SJSA1 (cell line): Measurements from ENCODE around the gene OR11L1. TPM values are rescaled to one million over a fixed set of nuclear protein-coding genes. Genes with fewer than 3 reads are reported as not detected.

Source experiments
- DNase-seq, 2 experiments: peaks; one replicate each; pipeline ENCODE4 v3.0.0-alpha.2; 2015 to 2020; ENCODE audit warnings: low spot score in 2 of 2, low read depth in 1 of 2
- H3K27ac ChIP-seq: fragments of 250-450 bp; sonication (Bioruptor Pico); 2 replicates; pipeline ENCODE4 v1.5.1; 2020; ENCODE audit warnings: mild to moderate bottlenecking, moderate library complexity
- H3K27me3 ChIP-seq: fragments of 250-450 bp; sonication (Bioruptor Pico); replicated peaks from 2 replicates; pipeline ENCODE4 v1.5.1; 2020; ENCODE audit warnings: mild to moderate bottlenecking, moderate library complexity
- H3K36me3 ChIP-seq: fragments of 250-450 bp; sonication (Bioruptor Pico); 2 replicates; pipeline ENCODE4 v1.5.1; 2020; ENCODE audit warnings: mild to moderate bottlenecking
- H3K4me1 ChIP-seq: fragments of 250-450 bp; sonication (Bioruptor Pico); replicated peaks from 2 replicates; pipeline ENCODE4 v1.6.1; 2021; ENCODE audit warnings: mild to moderate bottlenecking
- H3K4me3 ChIP-seq: fragments of 250-450 bp; sonication (Bioruptor Pico); 2 replicates; pipeline ENCODE4 v1.5.1; 2020; ENCODE audit warnings: mild to moderate bottlenecking
- H3K9me3 ChIP-seq: fragments of 250-450 bp; sonication (Bioruptor Pico); replicated peaks from 2 replicates; pipeline ENCODE4 v1.5.1; 2020; ENCODE audit warnings: mild to moderate bottlenecking
- total RNA-seq: library from RNA; depleted of rRNA; stranded (reverse); fragments of >200 nt; shearing (Covaris generic); gene quantifications from 2 replicates; pipeline ENCODE4 v1.2.3, GENCODE V29; 2014; rRNA removed

The OR11L1 gene
- total RNA-seq, 1 experiment from 2014 or later = not detected

DNA sequence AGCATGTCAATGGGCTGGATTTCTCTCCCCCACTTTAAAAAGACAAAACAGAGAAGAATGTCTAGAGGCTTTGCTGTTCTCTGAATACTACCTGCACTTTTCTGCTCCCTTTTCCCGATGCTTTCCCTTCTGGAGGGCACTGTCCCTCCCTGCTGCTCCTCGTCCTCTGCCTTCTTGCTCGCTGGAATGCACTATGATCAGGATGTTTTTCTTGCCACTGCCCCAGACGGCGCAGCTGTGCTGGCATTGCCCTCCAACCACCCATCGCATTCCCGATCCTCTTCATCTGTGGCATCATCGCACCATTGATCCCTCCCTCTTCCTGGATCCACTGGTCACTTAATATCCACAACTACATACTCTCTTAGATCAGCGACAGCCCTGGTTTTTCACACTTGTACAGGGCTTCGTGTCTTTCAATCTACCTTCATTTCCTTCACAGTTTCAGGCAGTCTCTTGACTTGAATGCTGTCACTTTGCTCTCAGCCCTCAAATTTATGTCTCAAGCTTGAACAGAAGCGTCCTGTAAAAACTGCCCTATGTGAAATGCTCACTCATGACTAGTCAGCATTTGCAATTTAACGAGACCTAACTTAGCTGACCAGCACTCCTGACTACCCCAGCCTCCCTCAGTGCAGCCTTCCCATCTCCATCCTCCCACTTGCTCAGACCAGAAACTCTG is 3.5 kb upstream of the OR11L1 start:
- Histone ChIP-seq H3K9me3 (peaks cover 7% of the 10 kb centered on the region; the same call in 1 of the 2 replicates), H3K27me3 (no peaks in the 10 kb centered on the region), H3K4me3 (no peak overlapping the region), H3K36me3 (no peaks in the 10 kb centered on the region), H3K4me1 (no peaks in the 10 kb centered on the region), H3K27ac (no peak overlapping the region)
- DNase-seq = no peak

DNA sequence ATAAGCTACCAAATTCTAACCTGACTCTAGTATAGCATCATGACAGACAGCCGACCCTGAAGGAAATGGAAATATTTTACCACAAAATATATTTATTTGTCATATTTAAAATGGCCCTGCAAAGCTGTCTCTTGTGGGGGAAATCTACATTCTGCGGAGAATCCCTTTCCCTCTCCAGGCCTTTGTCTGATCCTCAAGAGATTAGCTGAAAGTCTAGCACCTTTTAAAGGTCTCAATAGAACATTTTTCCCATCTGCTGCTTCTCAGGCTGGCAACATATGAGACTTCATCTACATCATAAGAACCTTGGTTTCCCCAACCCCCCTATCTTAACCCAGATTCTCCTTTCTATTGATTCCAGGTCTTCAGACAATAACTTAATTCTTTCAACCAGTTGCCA is 1.7 kb upstream of the OR11L1 start:
- no peaks in the 10 kb centered on the region for H3K4me1 ChIP-seq
- H3K27ac ChIP-seq = no peak overlapping the region
- no peaks in the 10 kb centered on the region for H3K27me3 ChIP-seq
- no peaks in the 10 kb centered on the region for H3K36me3 ChIP-seq
- DNase-seq = no peak
- H3K9me3 ChIP-seq = peaks cover 7% of the 10 kb centered on the region
- no peak overlapping the region for H3K4me3 ChIP-seq

- H3K9me3 ChIP-seq = peaks cover 5% of the 10 kb centered on the region
- no peaks in the 10 kb centered on the region for H3K36me3 ChIP-seq
- no peaks in the 10 kb centered on the region for H3K27me3 ChIP-seq
- H3K4me1 ChIP-seq = no peaks in the 10 kb centered on the region
- no peak overlapping the region for H3K4me3 ChIP-seq
- no peak overlapping the region for H3K27ac ChIP-seq
- DNase-seq = no peak
These were observed 878 bp downstream of the OR11L1 start for GRCh38 chr1:247840818-247841217.

DNA sequence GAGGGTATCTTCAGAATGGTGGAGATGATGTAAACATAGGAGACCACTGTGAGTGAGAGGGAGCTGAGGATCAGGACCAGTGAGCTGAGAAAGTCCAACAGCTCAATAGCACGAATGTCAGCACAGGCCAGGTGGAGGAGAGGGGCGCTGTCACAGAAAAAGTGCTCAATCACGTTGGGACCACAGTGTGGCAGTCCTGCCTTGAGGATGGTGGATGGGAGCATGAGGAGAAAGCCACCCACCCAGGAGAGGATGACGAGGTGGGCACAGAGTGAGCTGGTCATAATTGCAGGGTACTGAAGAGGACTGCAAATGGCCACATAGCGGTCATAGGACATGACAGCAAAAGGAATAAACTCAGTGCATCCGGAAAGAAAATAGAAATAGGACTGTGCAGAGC is 8.1 kb downstream of the OR11L1 start:
- H3K27ac ChIP-seq = no peak overlapping the region
- DNase-seq = no peak
- H3K27me3 ChIP-seq = no peaks in the 10 kb centered on the region
- peaks cover 4% of the 10 kb centered on the region for H3K9me3 ChIP-seq
- no peaks in the 10 kb centered on the region for H3K4me1 ChIP-seq
- no peaks in the 10 kb centered on the region for H3K36me3 ChIP-seq
- H3K4me3 ChIP-seq = no peak overlapping the region

DNA sequence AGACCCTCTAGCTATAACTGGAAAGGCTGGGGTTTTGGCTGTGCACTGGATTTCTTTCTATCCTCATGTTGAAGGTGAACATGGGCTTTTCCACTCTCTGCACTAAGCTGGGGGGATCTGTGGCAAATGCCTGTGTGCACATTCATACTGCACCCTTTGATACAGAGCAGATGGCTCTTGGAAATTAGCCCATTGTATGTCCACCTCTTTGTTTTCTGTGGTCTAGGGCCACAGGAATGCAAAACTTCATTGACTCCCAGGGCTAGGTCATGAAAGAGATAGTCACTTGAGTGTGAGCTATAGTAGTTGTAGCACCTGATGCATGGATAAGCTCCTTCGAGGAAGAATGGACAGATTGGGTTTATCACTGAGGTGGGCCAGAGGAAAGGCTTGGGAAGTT is 12.0 kb downstream of the OR11L1 start:
- no peaks in the 10 kb centered on the region for H3K27me3 ChIP-seq
- H3K9me3 ChIP-seq = peaks cover 8% of the 10 kb centered on the region; the same call in 1 of the 2 replicates
- no peak for DNase-seq
- no peak overlapping the region for H3K27ac ChIP-seq
- H3K4me3 ChIP-seq = no peak overlapping the region
- H3K4me1 ChIP-seq = no peaks in the 10 kb centered on the region
- H3K36me3 ChIP-seq = no peaks in the 10 kb centered on the region

DNA sequence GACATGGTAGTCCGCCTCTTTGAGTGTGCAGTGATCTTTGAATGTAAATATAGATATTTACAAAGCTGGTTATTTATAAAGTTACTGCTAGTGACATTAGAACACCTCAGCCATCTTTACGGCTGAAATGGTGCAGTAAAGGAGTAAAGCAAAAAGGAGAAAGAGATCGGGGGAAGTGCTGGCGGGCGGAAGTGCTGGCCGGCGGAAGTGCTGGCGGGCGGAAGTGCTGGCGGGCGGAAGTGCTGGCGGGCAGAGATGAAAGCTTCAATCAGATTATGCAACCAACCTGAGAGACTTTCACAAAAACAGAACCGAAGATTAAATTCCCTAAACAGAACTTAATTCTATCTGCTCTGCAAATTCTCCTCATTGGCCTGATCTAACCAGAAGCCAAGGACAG is 16.3 kb downstream of the OR11L1 start:
- Histone ChIP-seq H3K27ac (no peak overlapping the region), H3K9me3 (peaks cover 5% of the 10 kb centered on the region; the same call in 1 of the 2 replicates), H3K36me3 (no peaks in the 10 kb centered on the region), H3K4me1 (no peaks in the 10 kb centered on the region), H3K27me3 (no peaks in the 10 kb centered on the region), H3K4me3 (no peak overlapping the region)
- DNase-seq = no peak

DNA sequence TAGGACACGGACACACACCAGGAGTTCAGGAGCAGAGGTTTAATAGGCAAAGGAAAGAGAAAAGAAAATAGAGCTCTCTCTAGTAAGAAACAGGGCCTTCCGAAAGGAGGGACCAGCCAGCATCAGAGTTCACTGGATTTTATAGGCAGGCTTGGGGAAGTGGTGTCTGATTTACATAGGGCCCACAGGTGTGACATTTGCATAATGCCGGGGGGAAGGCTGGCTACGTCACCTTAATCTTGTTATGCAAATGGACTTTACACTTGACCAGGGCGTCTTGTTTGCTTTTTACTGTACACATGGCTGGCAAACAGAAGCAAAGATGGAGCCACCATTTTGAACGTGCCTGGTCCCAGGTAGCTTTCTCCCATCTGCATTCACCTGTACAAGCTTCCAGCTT is 17.7 kb downstream of the OR11L1 start, which contains the start of gene OR14A16:
Gene OR14A16 (minus strand): TSS at position 97 of the 400 bp plus-strand sequence. CDS start 8,390 bp downstream, outside the sequence.
- DNase-seq = no peak
- H3K4me1 ChIP-seq = no peaks in the 10 kb centered on the region
- H3K27me3 ChIP-seq = no peaks in the 10 kb centered on the region
- no peaks in the 10 kb centered on the region for H3K36me3 ChIP-seq
- peaks cover 5% of the 10 kb centered on the region; the same call in 1 of the 2 replicates for H3K9me3 ChIP-seq
- H3K4me3 ChIP-seq = no peak within 1 kb of the TSS
- no peak within 1 kb of the TSS for H3K27ac ChIP-seq

DNA sequence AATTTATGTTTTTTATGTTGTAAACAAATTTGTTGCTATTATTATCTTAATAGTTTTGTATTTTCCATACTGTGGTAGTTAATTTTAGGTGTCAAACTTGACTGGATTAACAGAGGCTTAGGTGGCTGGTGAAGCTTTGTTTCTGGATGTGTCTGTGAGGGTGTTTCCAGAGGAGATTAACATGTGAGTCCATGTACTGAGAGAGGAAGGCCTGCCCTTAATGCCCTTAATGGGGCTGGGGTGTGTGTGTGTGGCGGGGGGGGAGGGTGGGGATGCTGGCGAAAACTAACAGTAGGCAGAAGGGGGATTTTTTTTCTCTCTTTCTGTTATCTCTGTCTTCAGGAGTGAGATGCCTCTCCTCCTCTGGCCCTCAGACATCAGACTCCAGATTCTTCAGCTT is 19.6 kb downstream of the OR11L1 start:
- no peak for DNase-seq

DNA sequence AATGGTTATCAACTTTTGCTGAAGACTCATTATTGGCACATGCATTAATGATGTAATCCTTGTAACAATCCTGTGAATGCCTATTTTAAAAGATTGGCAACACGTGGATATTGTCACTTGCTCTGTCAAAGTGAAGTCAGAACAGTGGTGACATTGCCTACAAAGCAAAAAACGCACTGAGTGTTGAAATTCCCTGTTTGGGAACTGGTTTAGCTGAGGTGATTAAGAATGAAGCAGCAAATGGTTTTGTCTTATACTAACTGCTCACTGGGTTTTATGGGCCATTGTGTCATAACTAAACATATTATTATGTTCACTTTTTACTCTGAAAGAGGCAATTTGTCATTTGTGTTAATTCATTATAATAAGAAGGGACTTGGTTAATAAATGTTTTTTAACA is 29.1 kb downstream of the OR11L1 start:
- H3K36me3 ChIP-seq = no peaks in the 10 kb centered on the region
- no peak overlapping the region for H3K4me3 ChIP-seq
- H3K4me1 ChIP-seq = no peaks in the 10 kb centered on the region
- peaks cover 3% of the 10 kb centered on the region; the same call in 1 of the 2 replicates for H3K9me3 ChIP-seq
- no peak overlapping the region for H3K27ac ChIP-seq
- no peaks in the 10 kb centered on the region for H3K27me3 ChIP-seq
- DNase-seq = no peak

More for the DNA sequence above, 19.6 kb downstream of the OR11L1 start:
- Histone ChIP-seq H3K27me3 (no peaks in the 10 kb centered on the region), H3K4me3 (no peak overlapping the region), H3K9me3 (no peaks in the 10 kb centered on the region), H3K4me1 (no peaks in the 10 kb centered on the region), H3K36me3 (no peaks in the 10 kb centered on the region), H3K27ac (no peak overlapping the region)

DNA sequence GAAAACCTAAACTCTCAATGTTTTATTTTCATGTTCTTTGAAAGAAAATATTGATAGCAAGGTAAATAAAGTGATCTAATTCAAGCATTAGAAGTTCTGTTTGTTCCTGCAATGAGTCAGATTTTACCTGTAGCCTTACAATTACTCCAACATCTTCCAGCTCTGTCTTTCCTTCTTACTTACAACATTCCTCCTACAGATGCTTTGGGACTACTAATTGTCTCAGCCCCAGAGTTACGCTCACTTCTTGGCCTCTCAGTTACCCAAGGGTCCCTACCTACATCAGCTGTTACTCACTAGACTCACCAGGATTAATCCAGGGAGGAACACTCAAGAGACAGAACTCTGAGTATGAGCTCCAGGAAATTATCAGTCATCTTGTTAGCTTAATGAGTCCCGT is 44.2 kb downstream of the OR11L1 start:
- Histone ChIP-seq H3K9me3 (peaks cover 7% of the 10 kb centered on the region), H3K27me3 (no peaks in the 10 kb centered on the region), H3K27ac (no peak overlapping the region), H3K4me1 (no peaks in the 10 kb centered on the region), H3K36me3 (no peaks in the 10 kb centered on the region), H3K4me3 (no peak overlapping the region)
- no peak for DNase-seq

Other genes with a start within 250 kb of the OR11L1 start
- not detected in 2 replicates for gene OR2G3, start 236.3 kb downstream of the OR11L1 start, total RNA-seq
- gene OR13G1, start 162.2 kb downstream of the OR11L1 start, total RNA-seq = not detected in 2 replicates
- gene OR6F1, start 125.2 kb downstream of the OR11L1 start, total RNA-seq = not detected in 2 replicates
- not detected in 2 replicates for gene OR14K1, start 103.3 kb downstream of the OR11L1 start, total RNA-seq
- gene OR14A2, start 93.8 kb downstream of the OR11L1 start, total RNA-seq = not detected in 2 replicates
- not detected in 2 replicates for gene OR1C1, start 81.3 kb downstream of the OR11L1 start, total RNA-seq
- gene OR14A16, start 17.8 kb downstream of the OR11L1 start, total RNA-seq = not detected in 2 replicates
- not detected in 2 replicates for gene TRIM58, start 15.3 kb upstream of the OR11L1 start, total RNA-seq
- not detected in 2 replicates for gene OR2W3, start 53.7 kb upstream of the OR11L1 start, total RNA-seq
- not detected in 2 replicates for gene OR2T8, start 78.4 kb upstream of the OR11L1 start, total RNA-seq
- not detected in 2 replicates for gene OR2AJ1, start 83.0 kb upstream of the OR11L1 start, total RNA-seq
- not detected in 2 replicates for gene OR2L8, start 107.0 kb upstream of the OR11L1 start, total RNA-seq
- not detected in 2 replicates for gene OR2AK2, start 123.3 kb upstream of the OR11L1 start, total RNA-seq
- gene OR2L5, start 171.8 kb upstream of the OR11L1 start, total RNA-seq = not detected in 2 replicates
- not detected in 2 replicates for gene OR2L2, start 188.2 kb upstream of the OR11L1 start, total RNA-seq
- not detected in 2 replicates for gene OR2L3, start 204.9 kb upstream of the OR11L1 start, total RNA-seq